Measurements from ENCODE around the gene NKX6-1. TPM values are rescaled to one million over a fixed set of nuclear protein-coding genes. Genes with fewer than 3 reads are reported as not detected.
A peak's percentile ranks its signal among the peaks of the same experiment; 100 is the strongest.

Gene NKX6-1
- total RNA-seq, 1 experiment from 2014 or later, result 0.68 TPM

GRCh38 chr4:84472154-84472553 is 26.9 kb downstream of the NKX6-1 start:
- no peak for DNase-seq (ENCODE audit: unreplicated experiment)
- no TSS peak for BruUV-seq (replicated peaks)
- Mint-ChIP-seq H3K27ac (ENCODE audit: low read depth, unreplicated experiment) (no peak overlapping the region), H3K27me3 (ENCODE audit: insufficient read depth, unreplicated experiment) (peaks cover 25% of the 10 kb centered on the region), H3K36me3 (ENCODE audit: insufficient read depth, unreplicated experiment) (no peaks in the 10 kb centered on the region), H3K4me1 (ENCODE audit: insufficient read depth, unreplicated experiment) (no peaks in the 10 kb centered on the region), H3K9me3 (ENCODE audit: unreplicated experiment) (no peaks in the 10 kb centered on the region), H3K4me3 (ENCODE audit: unreplicated experiment) (no peak overlapping the region)
- POLR2A ChIA-PET, result no interaction called here
- CTCF ChIA-PET, result interaction anchor here (0.6 to 0.7 kb wide), 2 partner anchors 27 to 941 kb away, joined by 3 read pairs; no protein-coding TSS in a partner anchor
- no peak for TF ChIP-seq CTCF (IDR thresholded peaks at IDR 0.05; ENCODE audit: unreplicated experiment)
- intact Hi-C loops (cut with micrococcal nuclease), result no loop called here

- BruUV-seq (replicated peaks), result no TSS peak
- Mint-ChIP-seq H3K27me3 (ENCODE audit: insufficient read depth, unreplicated experiment) (peaks cover 43% of the 10 kb centered on the region), H3K36me3 (ENCODE audit: insufficient read depth, unreplicated experiment) (no peaks in the 10 kb centered on the region), H3K4me3 (ENCODE audit: unreplicated experiment) (no peak overlapping the region), H3K27ac (ENCODE audit: low read depth, unreplicated experiment) (no peak overlapping the region), H3K9me3 (ENCODE audit: unreplicated experiment) (no peaks in the 10 kb centered on the region), H3K4me1 (ENCODE audit: insufficient read depth, unreplicated experiment) (no peaks in the 10 kb centered on the region)
- TF ChIP-seq CTCF (IDR thresholded peaks at IDR 0.05; ENCODE audit: unreplicated experiment), result peak; percentile 15
- intact Hi-C loops (cut with micrococcal nuclease), result loop anchor here (1.0 kb wide), 1 partner anchor 34 kb away; no protein-coding TSS in a partner anchor
- ChIA-PET CTCF (interaction anchor here (1.0 kb wide), 1 partner anchor 15 kb away, joined by 3 read pairs; no protein-coding TSS in a partner anchor), POLR2A (no interaction called here)
- DNase-seq (ENCODE audit: unreplicated experiment), result peak; percentile 15
Observed at GRCh38 chr4:84470204-84470785, 28.8 kb downstream of the NKX6-1 start.

- H3K27ac Mint-ChIP-seq (ENCODE audit: low read depth, unreplicated experiment), result no peak overlapping the region
- no peaks in the 10 kb centered on the region for H3K4me1 Mint-ChIP-seq (ENCODE audit: insufficient read depth, unreplicated experiment)
- POLR2A ChIA-PET, result interaction anchor here (0.8 kb wide), 1 partner anchor 10 kb away, joined by 3 read pairs; no protein-coding TSS in a partner anchor
- H3K4me3 Mint-ChIP-seq (ENCODE audit: unreplicated experiment), result no peak overlapping the region
- intact Hi-C loops (cut with micrococcal nuclease), result no loop called here
- no peaks in the 10 kb centered on the region for H3K9me3 Mint-ChIP-seq (ENCODE audit: unreplicated experiment)
- CTCF ChIA-PET, result interaction anchor here (1.2 to 1.3 kb wide), 3 partner anchors 14 to 36 kb away, joined by 4 to 5 read pairs (median 4); no protein-coding TSS in a partner anchor
- DNase-seq (ENCODE audit: unreplicated experiment), result no peak
- no peak for TF ChIP-seq CTCF (IDR thresholded peaks at IDR 0.05; ENCODE audit: unreplicated experiment)
- H3K36me3 Mint-ChIP-seq (ENCODE audit: insufficient read depth, unreplicated experiment), result no peaks in the 10 kb centered on the region
- H3K27me3 Mint-ChIP-seq (ENCODE audit: insufficient read depth, unreplicated experiment), result peaks cover 43% of the 10 kb centered on the region
- no TSS peak for BruUV-seq (replicated peaks)
Observed at GRCh38 chr4:84467601-84468000, 31.5 kb downstream of the NKX6-1 start.

GRCh38 chr4:84459783-84460182 is 39.3 kb downstream of the NKX6-1 start:
- ChIA-PET POLR2A (no interaction called here), CTCF (interaction anchor here (1.0 kb wide), 1 partner anchor 9 kb away, joined by 4 read pairs; no protein-coding TSS in a partner anchor)
- intact Hi-C loops (cut with micrococcal nuclease), result no loop called here
- Mint-ChIP-seq H3K27me3 (ENCODE audit: insufficient read depth, unreplicated experiment) (peaks cover 39% of the 10 kb centered on the region), H3K36me3 (ENCODE audit: insufficient read depth, unreplicated experiment) (no peaks in the 10 kb centered on the region), H3K4me3 (ENCODE audit: unreplicated experiment) (no peak overlapping the region), H3K27ac (ENCODE audit: low read depth, unreplicated experiment) (no peak overlapping the region), H3K4me1 (ENCODE audit: insufficient read depth, unreplicated experiment) (no peaks in the 10 kb centered on the region), H3K9me3 (ENCODE audit: unreplicated experiment) (no peaks in the 10 kb centered on the region)
- DNase-seq (ENCODE audit: unreplicated experiment), result no peak
- no peak for TF ChIP-seq CTCF (IDR thresholded peaks at IDR 0.05; ENCODE audit: unreplicated experiment)
- no TSS peak for BruUV-seq (replicated peaks)

Data from MCF 10A (cell line).